ENCODE data around the gene PA2G4. TPM values are rescaled to one million over a fixed set of nuclear protein-coding genes. Genes with fewer than 3 reads are reported as not detected.

The PA2G4 gene
- total RNA-seq, 2 donors from 2014 or later: 59.6 to 80.9 TPM

GRCh38 chr12:56119361-56119796, 15.0 kb downstream of the PA2G4 start:
- peak; percentile 32 for ATAC-seq
- DNase-seq: peak; percentile 59 to 87
- intact Hi-C loops (cut with DNase I, micrococcal nuclease): no loop called here

- DNase-seq: no peak
- intact Hi-C loops (cut with DNase I, micrococcal nuclease): loop anchor here in 1 of 2 donors (10.0 kb wide), 1 partner anchor 64 kb away; the partner anchor contains the start of gene SMARCC2
- no peak for ATAC-seq
Observed at GRCh38 chr12:56120158-56120846, 15.9 kb downstream of the PA2G4 start.

GRCh38 chr12:56121204-56121870, 17.0 kb downstream of the PA2G4 start:
- DNase-seq (no peak), ATAC-seq (no peak)
- intact Hi-C loops (cut with DNase I, micrococcal nuclease): loop anchor here in 1 of 2 donors (10.0 kb wide), 1 partner anchor 63 kb away; the partner anchor contains the start of gene SMARCC2

GRCh38 chr12:56122637-56123036, 18.3 kb downstream of the PA2G4 start:
- ATAC-seq (no peak), DNase-seq (no peak)
- intact Hi-C loops (cut with DNase I, micrococcal nuclease): loop anchor here in 1 of 2 donors (10.0 kb wide), 1 partner anchor 62 kb away; the partner anchor contains the start of gene SMARCC2

GRCh38 chr12:56124133-56124532, 19.8 kb downstream of the PA2G4 start:
- ATAC-seq (no peak), DNase-seq (no peak)
- intact Hi-C loops (cut with DNase I, micrococcal nuclease): loop anchor here in 1 of 2 donors (10.0 kb wide), 1 partner anchor 61 kb away; the partner anchor contains the start of gene SMARCC2

- ATAC-seq (no peak), DNase-seq (no peak)
- intact Hi-C loops (cut with DNase I, micrococcal nuclease): loop anchor here in 1 of 2 donors (5.0 to 10.0 kb wide), 2 partner anchors 36 to 58 kb away; partner anchors contain the start of gene SMARCC2
Observed at GRCh38 chr12:56126732-56127239, 22.4 kb downstream of the PA2G4 start.

- intact Hi-C loops (cut with DNase I, micrococcal nuclease): loop anchor here in 1 of 2 donors (5.0 to 10.0 kb wide), 2 partner anchors 35 to 57 kb away; partner anchors contain the start of gene SMARCC2
- no peak for DNase-seq
- no peak for ATAC-seq
Observed at GRCh38 chr12:56127485-56127887, 23.1 kb downstream of the PA2G4 start.

GRCh38 chr12:56127888-56128669, 23.7 kb downstream of the PA2G4 start, which contains the start of gene ESYT1:
ESYT1 (plus strand) TSS chr12:56128267; CDS start chr12:56128320, 53 bp downstream.
- DNase-seq: peak; percentile 97 to 100
- intact Hi-C loops (cut with DNase I, micrococcal nuclease): loop anchor here in 1 of 2 donors (5.0 to 10.0 kb wide), 2 partner anchors 34 to 57 kb away; partner anchors contain the start of gene SMARCC2
- peak; percentile 81 for ATAC-seq

- DNase-seq: no peak
- intact Hi-C loops (cut with DNase I, micrococcal nuclease): loop anchor here in 1 of 2 donors (5.0 to 10.0 kb wide), 2 partner anchors 34 to 56 kb away; partner anchors contain the start of gene SMARCC2
- ATAC-seq: peak; percentile 6
Observed at GRCh38 chr12:56128670-56129205, 24.4 kb downstream of the PA2G4 start.

- DNase-seq (peak; percentile 75 to 81), ATAC-seq (peak; percentile 37)
- intact Hi-C loops (cut with DNase I, micrococcal nuclease): loop anchor here in 1 of 2 donors (5.0 to 10.0 kb wide), 2 partner anchors 33 to 55 kb away; partner anchors contain the start of gene SMARCC2
Observed at GRCh38 chr12:56129206-56129941, 25.0 kb downstream of the PA2G4 start.

GRCh38 chr12:56129942-56130495, 25.7 kb downstream of the PA2G4 start:
- DNase-seq (no peak), ATAC-seq (no peak)
- intact Hi-C loops (cut with DNase I, micrococcal nuclease): loop anchor here in 1 of 2 donors (5.0 to 10.0 kb wide), 2 partner anchors 32 to 55 kb away; partner anchors contain the start of gene SMARCC2

GRCh38 chr12:56130876-56131275, 26.5 kb downstream of the PA2G4 start:
- no peak for DNase-seq
- ATAC-seq: no peak
- intact Hi-C loops (cut with DNase I, micrococcal nuclease): no loop called here

GRCh38 chr12:56134897-56135296, 30.5 kb downstream of the PA2G4 start:
- DNase-seq (no peak), ATAC-seq (no peak)
- intact Hi-C loops (cut with DNase I, micrococcal nuclease): no loop called here

- intact Hi-C loops (cut with DNase I, micrococcal nuclease): no loop called here
- no peak for DNase-seq
- no peak for ATAC-seq
Observed at GRCh38 chr12:56137853-56138571, 33.7 kb downstream of the PA2G4 start.

GRCh38 chr12:56141946-56142784, 37.8 kb downstream of the PA2G4 start:
- ATAC-seq (no peak), DNase-seq (peak in 1 of 2 donors; percentile 23)
- intact Hi-C loops (cut with DNase I, micrococcal nuclease): no loop called here

GRCh38 chr12:56143217-56143616, 38.9 kb downstream of the PA2G4 start:
- DNase-seq (peak in 1 of 2 donors; percentile 24), ATAC-seq (no peak)
- intact Hi-C loops (cut with DNase I, micrococcal nuclease): no loop called here
